DND-41 (cell line): ENCODE data around the gene IL22RA1.

Experiments used
- ATAC-seq: fragments of 200-7000 bp; cut with Tn5 transposase; 3 replicates; pipeline ENCODE4 v1.9.1; 2021; ENCODE audit warnings: low read depth; ENCODE audit not compliant: insufficient read depth
- DNase-seq: peaks from one replicate; pipeline ENCODE4 v3.0.0-alpha.2; 2020
- H2AFZ ChIP-seq: 2 replicates; pipeline ENCODE4 v1.6.0; 2012; ENCODE audit warnings: low read depth, low read length
- H3K27ac ChIP-seq: 2 replicates; pipeline ENCODE4 v1.5.1; 2012; ENCODE audit warnings: low read length, inconsistent platforms
- H3K27me3 ChIP-seq: fragments of 200-600 bp; sonication (generic); 2 replicates; pipeline ENCODE4 v1.6.0; 2012; ENCODE audit warnings: low read length, mild to moderate bottlenecking, inconsistent platforms; ENCODE audit not compliant: insufficient read depth, poor library complexity
- H3K36me3 ChIP-seq: 2 replicates; pipeline ENCODE4 v1.5.1; 2012; ENCODE audit warnings: low read length, inconsistent platforms; ENCODE audit not compliant: insufficient read depth
- H3K4me1 ChIP-seq: 2 replicates; pipeline ENCODE4 v1.5.1; 2012; ENCODE audit warnings: mild to moderate bottlenecking, low read length; ENCODE audit not compliant: insufficient read depth
- H3K4me2 ChIP-seq: 2 replicates; pipeline ENCODE4 v1.6.0; 2012; ENCODE audit warnings: mild to moderate bottlenecking, moderate library complexity, low read length, inconsistent platforms; ENCODE audit not compliant: insufficient read depth
- H3K4me3 ChIP-seq, 2 experiments: fragments of 200-600 bp in 1 of 2; shearing (Covaris generic) in 1 of 2; 2 replicates each; pipeline ENCODE4 v1.5.1; 2012 to 2016; ENCODE audit warnings: inconsistent platforms in 2 of 2, low read length in 2 of 2, mild to moderate bottlenecking in 2 of 2, low read depth in 1 of 2, moderate library complexity in 1 of 2
- H3K79me2 ChIP-seq: 2 replicates; pipeline ENCODE4 v1.6.0; 2012; ENCODE audit warnings: low read length, inconsistent platforms; ENCODE audit not compliant: insufficient read depth
- H3K9ac ChIP-seq: 2 replicates; pipeline ENCODE4 v1.6.0; 2012; ENCODE audit warnings: low read depth, mild to moderate bottlenecking, inconsistent platforms, low read length, moderate library complexity
- H3K9me3 ChIP-seq: 2 replicates; pipeline ENCODE4 v1.5.1; 2012; ENCODE audit warnings: low read length, moderate library complexity, mild to moderate bottlenecking, inconsistent platforms; ENCODE audit not compliant: insufficient read depth, severe bottlenecking
- H4K20me1 ChIP-seq: 2 replicates; pipeline ENCODE4 v1.6.0; 2012; ENCODE audit warnings: low read length; ENCODE audit not compliant: insufficient read depth
- CTCF ChIP-seq: IDR thresholded peaks from 2 replicates; pipeline ENCODE4 v1.5.1; 2012; ENCODE audit warnings: borderline replicate concordance, low read length, moderate library complexity, mild to moderate bottlenecking; ENCODE audit not compliant: poor library complexity, severe bottlenecking; ENCODE audit errors: extremely low read depth
- EZH2 ChIP-seq: IDR thresholded peaks from 3 replicates; pipeline ENCODE4 v1.6.1; 2012; ENCODE audit warnings: borderline replicate concordance, low read depth, mild to moderate bottlenecking, moderate library complexity, low read length, inconsistent platforms; ENCODE audit not compliant: severe bottlenecking

IL22RA1 gene

GRCh38 chr1:24147194-24147593, 4.3 kb upstream of the IL22RA1 start:
- Histone ChIP-seq H3K4me2 (no peak overlapping the region), H3K4me1 (no peaks in the 10 kb centered on the region), H3K36me3 (no peaks in the 10 kb centered on the region), H4K20me1 (peaks cover 6% of the 10 kb centered on the region; the same call in 1 of the 2 replicates), H3K27me3 (peaks cover 58% of the 10 kb centered on the region), H3K9ac (no peak overlapping the region), H2AFZ (no peak overlapping the region), H3K4me3 (no peak overlapping the region), H3K79me2 (no peaks in the 10 kb centered on the region), H3K27ac (no peak overlapping the region), H3K9me3 (no peaks in the 10 kb centered on the region)
- TF ChIP-seq EZH2 = no peak
- TF ChIP-seq CTCF = no peak
- ATAC-seq = no peak
- DNase-seq = no peak

DNA sequence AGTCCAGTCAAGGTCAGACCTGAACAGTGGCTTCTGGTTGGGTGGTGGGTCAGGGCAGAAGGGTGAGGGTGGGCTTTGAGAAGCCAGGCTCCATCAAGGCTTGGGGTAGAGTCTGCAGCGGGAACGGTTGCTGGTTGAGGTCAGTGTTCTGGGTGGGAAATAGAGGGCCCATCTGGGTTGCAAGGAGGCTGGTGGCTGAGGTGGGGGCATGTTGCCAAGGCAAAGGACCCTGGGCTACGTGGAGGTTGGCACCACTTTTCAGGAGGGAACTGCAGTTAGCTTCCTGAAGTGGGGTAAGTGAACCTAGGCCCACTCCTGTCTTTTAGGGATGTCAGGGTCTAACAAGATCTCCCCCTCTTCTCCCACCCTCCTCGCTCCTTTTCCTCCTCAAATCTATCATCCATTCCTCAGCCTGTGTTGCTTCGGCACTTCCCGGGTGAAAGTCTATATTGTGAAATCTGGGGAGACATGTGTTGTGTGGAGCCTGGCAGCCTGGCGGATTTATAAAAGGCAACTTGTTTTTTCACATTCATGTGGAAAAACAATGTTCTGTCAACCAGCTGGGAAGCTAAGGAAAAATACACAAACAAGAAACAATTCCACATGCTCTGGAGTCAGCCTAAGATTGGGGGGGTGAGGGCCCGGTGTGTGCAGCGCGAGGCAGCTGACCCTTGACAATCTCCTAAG, 1.5 kb downstream of the IL22RA1 start:
- ATAC-seq = no peak
- no peaks in the 10 kb centered on the region for H3K36me3 ChIP-seq
- no peaks in the 10 kb centered on the region for H3K9me3 ChIP-seq
- H4K20me1 ChIP-seq = peaks cover 3% of the 10 kb centered on the region; the same call in 1 of the 2 replicates
- no peaks in the 10 kb centered on the region for H3K79me2 ChIP-seq
- H3K4me2 ChIP-seq = no peak overlapping the region
- H3K27me3 ChIP-seq = peaks cover 20% of the 10 kb centered on the region
- no peaks in the 10 kb centered on the region for H3K4me1 ChIP-seq
- no peak overlapping the region for H3K9ac ChIP-seq
- H3K27ac ChIP-seq = no peak overlapping the region
- no peak overlapping the region for H3K4me3 ChIP-seq
- DNase-seq = no peak
- no peak for TF ChIP-seq EZH2
- no peak for TF ChIP-seq CTCF
- no peak overlapping the region for H2AFZ ChIP-seq

DNA sequence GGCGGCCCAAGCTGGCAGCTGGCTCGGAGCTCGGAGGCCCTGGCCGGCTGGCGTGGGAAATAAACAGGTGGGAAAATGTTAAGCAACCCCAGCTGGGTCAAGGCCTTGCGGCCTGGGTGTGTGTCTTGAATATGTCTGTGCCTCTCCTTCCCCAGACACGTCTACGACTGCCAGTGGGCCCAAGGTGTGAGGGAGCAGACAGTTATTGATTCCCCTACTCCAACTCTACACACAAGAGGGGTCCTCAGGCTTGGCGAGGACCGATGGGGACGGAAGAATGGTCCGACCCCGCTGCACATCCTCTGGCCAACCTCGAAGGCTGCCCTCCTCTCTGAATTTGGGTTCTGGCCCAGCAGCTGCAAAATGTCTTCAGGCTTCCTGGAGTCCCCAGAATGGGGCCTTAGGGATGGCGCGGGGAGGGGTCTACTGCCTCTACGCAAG, 2.2 kb downstream of the IL22RA1 start:
- Histone ChIP-seq H2AFZ (no peak overlapping the region), H3K36me3 (no peaks in the 10 kb centered on the region), H3K79me2 (no peaks in the 10 kb centered on the region), H3K4me3 (no peak overlapping the region), H3K27me3 (peaks cover 17% of the 10 kb centered on the region), H3K4me1 (no peaks in the 10 kb centered on the region), H3K4me2 (no peak overlapping the region), H4K20me1 (peaks cover 3% of the 10 kb centered on the region; the same call in 1 of the 2 replicates), H3K9me3 (no peaks in the 10 kb centered on the region), H3K9ac (no peak overlapping the region), H3K27ac (no peak overlapping the region)
- DNase-seq = no peak
- no peak for ATAC-seq
- TF ChIP-seq CTCF (no peak), EZH2 (no peak)
